Kidney (tissue), 14 donors: ENCODE results near the gene CPS1. TPM values are rescaled to one million over a fixed set of nuclear protein-coding genes. Genes with fewer than 3 reads are reported as not detected.

Source experiments
- DNase-seq, 5 donors: peaks; one replicate each; pipeline ENCODE4 v3.0.0-alpha.2; 2013 to 2020
- FAIRE-seq: peaks from 2 replicates; lab custom pipeline; 2012; peaks lifted over from hg19 to GRCh38; lab: Jason Lieb, UNC
- H3K27ac ChIP-seq, 2 donors: one replicate each; pipeline ENCODE4 v1.7.0; 2013; ENCODE audit warnings: low read depth in 2 of 2, low read length in 2 of 2, inconsistent platforms in 1 of 2
- H3K27me3 ChIP-seq: one replicate; pipeline ENCODE4 v1.7.1; 2013; ENCODE audit warnings: low read length, inconsistent platforms; ENCODE audit not compliant: control insufficient read depth, insufficient read depth
- H3K36me3 ChIP-seq, 3 donors: one replicate each; pipeline versions ENCODE4 v1.7.0 to v1.7.1; 2013; ENCODE audit warnings: low read length in 3 of 3, control low read depth in 1 of 3, inconsistent platforms in 1 of 3; ENCODE audit not compliant: insufficient read depth in 3 of 3, control insufficient read depth in 2 of 3
- H3K4me1 ChIP-seq, 3 donors: one replicate each; pipeline versions ENCODE4 v1.7.0 to v1.7.1; 2013; ENCODE audit warnings: low read length in 3 of 3, inconsistent platforms in 1 of 3, low read depth in 1 of 3; ENCODE audit not compliant: control insufficient read depth in 2 of 3, insufficient read depth in 2 of 3
- H3K4me3 ChIP-seq, 3 donors: one replicate each; pipeline versions ENCODE4 v1.7.0 to v1.8.1; 2013; ENCODE audit warnings: low read length in 3 of 3, control low read depth in 1 of 3, inconsistent platforms in 1 of 3
- H3K9ac ChIP-seq, 3 donors: one replicate each; pipeline versions ENCODE4 v1.7.0 to v1.7.1; 2013; ENCODE audit warnings: low read length in 3 of 3, control low read depth in 1 of 3, inconsistent platforms in 1 of 3
- H3K9me3 ChIP-seq, 3 donors: one replicate each; pipeline versions ENCODE4 v1.7.0 to v1.7.1; 2013; ENCODE audit warnings: low read length in 3 of 3, control low read depth in 1 of 3, inconsistent platforms in 1 of 3; ENCODE audit not compliant: control insufficient read depth in 2 of 3, insufficient read depth in 1 of 3
- CTCF ChIP-seq: IDR thresholded peaks from 3 replicates; pipeline ENCODE4 v1.5.1; 2012; ENCODE audit warnings: mild to moderate bottlenecking, moderate library complexity, borderline replicate concordance; ENCODE audit not compliant: insufficient read depth; ENCODE audit errors: extremely low read depth
- intact Hi-C: fragments of 100-400 bp; cut with DNase I; formaldehyde crosslinking; loops from one replicate; pipeline ENCODE4 v1.11.1; 2022
- polyA plus RNA-seq: library from polyadenylated mRNA; stranded (reverse); fragments of 350-450 nt; fragmentation: Illumina TruSeq; extraction: RNeasy Lipid Tissue Mini Kit (QIAGEN cat#74804); gene quantifications from one replicate; pipeline ENCODE4 v1.2.3, GENCODE V29; 2014; ENCODE audit warnings: low read depth, low replicate concordance; ENCODE audit not compliant: insufficient read depth
- total RNA-seq: library from RNA; stranded (reverse); fragmentation: NEBNext Ultra II Directional; extraction: Animal tissue kit (Norgen Biotek cat#: 25700); gene quantifications from one replicate; pipeline ENCODE4 v1.2.1, GENCODE V29; 2021
- donor health status: control.
- donor health status: control.
- donor health status: control.
- donor health status: control.
- donor health status: control.
- donor health status: DM: yes; HTN: yes; CAD: no.
- donor health status: Normal renal cell carcinoma (clear cell type).

Gene CPS1
- total and polyA plus RNA-seq, 2 donors from 2014 or later: 6.7 TPM

- Histone ChIP-seq H3K9me3 (no peaks in the 10 kb centered on the region), H3K9ac (no peak overlapping the region), H3K27ac (no peak overlapping the region), H3K4me1 (no peaks in the 10 kb centered on the region), H3K4me3 (no peak overlapping the region), H3K36me3 (no peaks in the 10 kb centered on the region), H3K27me3 (no peaks in the 10 kb centered on the region)
- no peak for TF ChIP-seq CTCF
- FAIRE-seq: no peak
- DNase-seq: no peak
- intact Hi-C loops: no loop called here
Observed at GRCh38 chr2:210687786-210688470, 131.5 kb downstream of the CPS1 start.

DNA sequence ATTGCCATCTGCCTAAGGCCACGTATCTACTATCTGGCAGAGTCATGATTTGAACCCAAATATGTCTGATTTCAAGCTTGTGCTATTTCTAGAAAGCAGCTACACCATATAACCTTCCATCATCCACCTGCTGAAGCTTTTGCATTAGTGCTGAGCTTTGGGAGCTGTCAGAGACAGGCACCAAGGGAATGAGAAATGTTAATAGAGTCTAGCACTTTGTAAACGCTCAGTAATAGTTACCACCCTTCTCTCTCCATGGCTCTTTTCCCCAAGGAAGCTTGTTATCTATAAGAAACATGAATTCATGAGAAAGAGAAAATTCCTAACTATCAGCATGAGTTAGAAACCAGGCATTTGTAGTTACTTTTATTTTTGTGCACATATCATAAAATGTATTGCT is 151.5 kb downstream of the CPS1 start:
- intact Hi-C loops: no loop called here
- Histone ChIP-seq H3K4me1 (no peaks in the 10 kb centered on the region), H3K4me3 (no peak overlapping the region), H3K27ac (no peak overlapping the region), H3K9ac (no peak overlapping the region), H3K9me3 (no peaks in the 10 kb centered on the region), H3K36me3 (no peaks in the 10 kb centered on the region), H3K27me3 (no peaks in the 10 kb centered on the region)
- FAIRE-seq: no peak
- no peak for TF ChIP-seq CTCF
- DNase-seq: no peak

- TF ChIP-seq CTCF: no peak
- H3K9me3 ChIP-seq: no peaks in the 10 kb centered on the region
- no peak overlapping the region for H3K9ac ChIP-seq
- no peaks in the 10 kb centered on the region for H3K4me1 ChIP-seq
- no peak for DNase-seq
- intact Hi-C loops: no loop called here
- no peaks in the 10 kb centered on the region for H3K36me3 ChIP-seq
- H3K4me3 ChIP-seq: no peak overlapping the region
- H3K27me3 ChIP-seq: no peaks in the 10 kb centered on the region
- no peak for FAIRE-seq
- H3K27ac ChIP-seq: no peak overlapping the region
Observed at GRCh38 chr2:210713122-210713521, 156.7 kb downstream of the CPS1 start.
